HL-60 (cell line): Measurements from ENCODE around the gene PGP.

ENCODE experiments used
- CTCF ChIP-seq: IDR thresholded peaks from one replicate; pipeline ENCODE4 v1.5.1; 2011; ENCODE audit warnings: low read length, control low read depth, inconsistent platforms; ENCODE audit not compliant: insufficient read depth
- GABPA ChIP-seq: IDR thresholded peaks from 2 replicates; pipeline ENCODE4 v1.6.1; 2012; ENCODE audit warnings: low read depth
- POLR2AphosphoS5 ChIP-seq: IDR thresholded peaks from 2 replicates; pipeline ENCODE4 v1.6.1; 2012; ENCODE audit warnings: low read depth
- REST ChIP-seq: IDR thresholded peaks from 2 replicates; pipeline ENCODE4 v1.6.1; 2012; ENCODE audit warnings: low read depth; ENCODE audit not compliant: insufficient replicate concordance
- SPI1 ChIP-seq: IDR thresholded peaks from 2 replicates; pipeline ENCODE4 v1.6.1; 2012; ENCODE audit warnings: low read depth, mild to moderate bottlenecking, borderline replicate concordance

GRCh38 chr16:2198283-2198682, 16.4 kb downstream of the PGP start:
- TF ChIP-seq CTCF (no peak), POLR2AphosphoS5 (no peak), SPI1 (no peak), GABPA (no peak), REST (no peak)
